Body of pancreas (tissue), 4 donors: ENCODE measurements around the gene FCAMR.

Source experiments
- POLR2A ChIP-seq, 3 donors: fragments of 450-650 bp; IDR thresholded peaks; one replicate each; pipeline ENCODE4 v1.6.1; 2016; ENCODE audit warnings: antibody characterized with exemption in 3 of 3, mild to moderate bottlenecking in 2 of 3
- TF ChIP-seq, protein P1 (sequence below), 7 experiments: fragments of 450-650 bp in 4 of 7; fragments of 200-600 bp in 3 of 7; sonication (generic) in 3 of 7; IDR thresholded peaks; one replicate each; pipeline ENCODE4 v1.5.1; 2016 to 2019; ENCODE audit warnings: antibody characterized with exemption in 7 of 7

DNA sequence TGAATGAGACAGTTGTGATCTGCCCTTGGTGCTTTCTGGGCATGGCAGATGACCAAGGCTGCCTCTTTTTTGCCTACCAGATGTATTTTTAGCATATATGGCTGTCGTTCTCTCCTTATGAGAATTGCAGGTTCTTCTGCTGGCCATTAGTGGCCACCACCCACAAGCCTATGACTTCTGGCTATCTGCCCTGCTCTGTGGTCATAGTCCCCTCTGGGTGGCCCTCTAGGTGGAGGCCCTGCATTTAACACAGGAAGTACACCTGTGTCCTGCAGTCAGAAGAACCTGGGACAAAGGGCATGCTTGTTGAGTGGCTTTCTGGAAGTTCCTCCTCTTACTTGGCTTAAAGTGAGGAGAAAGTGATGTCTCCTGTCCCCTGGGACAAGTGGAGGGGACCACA is 6.5 kb downstream of the FCAMR start:
- TF ChIP-seq, protein P1, sequence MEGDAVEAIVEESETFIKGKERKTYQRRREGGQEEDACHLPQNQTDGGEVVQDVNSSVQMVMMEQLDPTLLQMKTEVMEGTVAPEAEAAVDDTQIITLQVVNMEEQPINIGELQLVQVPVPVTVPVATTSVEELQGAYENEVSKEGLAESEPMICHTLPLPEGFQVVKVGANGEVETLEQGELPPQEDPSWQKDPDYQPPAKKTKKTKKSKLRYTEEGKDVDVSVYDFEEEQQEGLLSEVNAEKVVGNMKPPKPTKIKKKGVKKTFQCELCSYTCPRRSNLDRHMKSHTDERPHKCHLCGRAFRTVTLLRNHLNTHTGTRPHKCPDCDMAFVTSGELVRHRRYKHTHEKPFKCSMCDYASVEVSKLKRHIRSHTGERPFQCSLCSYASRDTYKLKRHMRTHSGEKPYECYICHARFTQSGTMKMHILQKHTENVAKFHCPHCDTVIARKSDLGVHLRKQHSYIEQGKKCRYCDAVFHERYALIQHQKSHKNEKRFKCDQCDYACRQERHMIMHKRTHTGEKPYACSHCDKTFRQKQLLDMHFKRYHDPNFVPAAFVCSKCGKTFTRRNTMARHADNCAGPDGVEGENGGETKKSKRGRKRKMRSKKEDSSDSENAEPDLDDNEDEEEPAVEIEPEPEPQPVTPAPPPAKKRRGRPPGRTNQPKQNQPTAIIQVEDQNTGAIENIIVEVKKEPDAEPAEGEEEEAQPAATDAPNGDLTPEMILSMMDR (IDR thresholded peaks at IDR 0.05), result no peak
- no peak for TF ChIP-seq POLR2A (IDR thresholded peaks at IDR 0.05)
